Measurements from ENCODE around the gene BBS7.

The BBS7 gene

DNA sequence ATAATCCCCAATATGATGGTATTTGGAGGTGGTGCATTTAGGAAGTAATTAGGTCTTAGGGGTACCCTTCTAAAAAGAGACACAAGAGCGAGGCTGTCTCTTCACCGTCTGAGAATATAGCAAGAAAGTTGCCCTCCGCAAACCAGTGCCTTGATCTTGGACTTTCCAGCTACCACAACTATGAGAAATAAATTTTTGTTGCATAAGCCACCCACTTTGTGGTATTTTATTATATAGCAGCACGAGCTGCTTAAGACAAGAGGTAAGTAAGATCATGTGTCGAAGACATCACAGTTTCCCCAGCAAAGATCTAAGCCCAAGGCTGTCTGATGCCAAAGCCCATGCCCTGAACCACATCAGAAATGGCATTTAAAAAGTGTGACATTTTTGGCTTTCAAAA is 78.8 kb downstream of the BBS7 start:
- no peak for DNase-seq

DNA sequence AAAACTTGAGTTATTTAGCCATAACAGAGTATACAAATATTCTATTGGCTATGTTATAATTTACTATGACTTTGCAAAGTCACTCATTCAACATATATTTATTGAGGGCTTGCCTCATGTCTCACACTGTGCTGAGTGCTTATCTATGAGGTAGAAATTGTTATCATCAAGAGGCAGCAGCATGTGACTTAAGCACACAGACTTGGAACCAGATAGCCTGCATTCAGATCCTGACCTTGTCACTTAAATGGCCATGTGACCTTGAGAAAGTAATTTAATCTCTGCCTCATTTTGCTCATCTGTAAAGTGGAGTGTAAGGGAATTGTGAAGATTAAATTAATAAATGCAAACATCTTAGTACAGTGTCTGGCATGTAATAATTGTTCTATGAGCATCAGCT is 79.3 kb downstream of the BBS7 start:
- no peak for DNase-seq

DNA sequence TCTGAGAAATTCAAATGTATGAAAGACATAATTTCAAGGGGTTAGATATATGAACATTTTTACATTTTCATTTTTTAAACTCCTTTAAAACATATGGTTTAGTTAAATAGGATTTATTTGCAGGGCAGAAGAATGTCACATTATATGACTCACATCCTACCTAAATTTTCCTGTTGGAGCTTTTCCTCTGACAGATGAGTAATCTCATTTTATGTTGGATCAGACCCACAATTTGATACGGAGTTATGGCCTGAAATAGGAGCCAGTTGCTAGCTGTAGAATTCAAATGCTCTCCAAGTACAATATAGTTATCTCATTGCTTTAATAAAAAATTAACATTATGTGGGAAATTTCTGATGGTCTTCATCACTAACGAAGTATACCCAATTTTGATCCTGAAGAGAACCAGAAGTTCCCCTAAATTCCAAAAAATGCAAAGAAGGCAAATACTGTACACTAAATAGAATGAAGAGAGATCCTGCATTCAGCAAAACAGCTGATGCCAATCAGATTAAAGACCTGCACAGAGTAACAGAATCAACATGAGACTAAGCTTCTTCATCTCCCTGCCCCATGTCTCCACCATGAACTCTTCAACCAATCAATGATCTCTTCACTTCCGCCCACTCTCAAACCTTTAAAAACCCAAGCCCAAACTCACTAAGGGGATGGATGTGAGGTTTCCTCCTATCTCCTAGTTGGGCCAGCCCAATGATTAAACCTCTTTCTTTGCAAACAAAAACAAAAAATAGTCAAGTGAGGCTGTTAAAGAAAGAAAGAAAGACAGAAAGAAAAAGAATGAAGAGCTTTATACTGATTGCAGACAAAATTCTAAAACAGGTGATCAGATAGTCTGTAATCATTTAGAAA is 80.1 kb downstream of the BBS7 start:
- DNase-seq, result no peak

DNA sequence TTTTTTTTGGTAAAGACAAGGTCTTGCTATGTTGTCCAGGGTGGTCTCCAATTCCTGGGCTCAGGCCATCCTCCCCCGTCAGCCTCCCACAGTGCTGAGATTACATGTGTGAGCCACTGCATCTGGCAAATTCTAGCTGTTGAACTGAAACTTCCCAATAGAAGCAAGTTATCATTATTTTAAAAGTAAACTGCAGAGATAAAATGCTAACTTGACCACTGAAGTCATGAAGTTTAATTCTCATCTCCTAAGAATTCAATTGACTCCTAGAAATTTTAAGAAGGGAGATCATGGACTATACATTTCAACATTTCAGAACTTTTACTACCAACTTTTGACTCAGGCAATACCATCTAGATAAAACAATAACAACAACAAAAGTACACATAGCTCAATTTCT is 80.8 kb downstream of the BBS7 start:
- no peak for DNase-seq

DNA sequence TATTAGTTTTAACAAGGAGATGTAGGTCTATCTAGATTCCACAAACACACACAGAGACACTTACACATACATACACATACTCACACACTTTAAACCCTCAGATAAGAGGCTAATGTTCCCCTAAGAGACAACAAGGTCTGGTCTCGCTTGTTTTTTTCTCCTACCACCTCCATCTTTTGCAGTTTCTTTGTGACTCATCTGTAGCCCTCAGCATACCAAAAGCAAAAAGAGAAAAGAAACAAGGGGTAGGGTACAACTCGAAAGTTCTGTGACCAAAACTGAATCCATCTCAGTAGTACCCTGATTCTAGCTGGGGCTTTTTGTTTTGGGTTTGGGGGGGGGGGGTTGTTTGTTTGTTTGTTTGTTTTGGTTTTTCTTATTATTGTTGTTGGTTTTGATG is 81.4 kb downstream of the BBS7 start:
- no peak for DNase-seq

DNA sequence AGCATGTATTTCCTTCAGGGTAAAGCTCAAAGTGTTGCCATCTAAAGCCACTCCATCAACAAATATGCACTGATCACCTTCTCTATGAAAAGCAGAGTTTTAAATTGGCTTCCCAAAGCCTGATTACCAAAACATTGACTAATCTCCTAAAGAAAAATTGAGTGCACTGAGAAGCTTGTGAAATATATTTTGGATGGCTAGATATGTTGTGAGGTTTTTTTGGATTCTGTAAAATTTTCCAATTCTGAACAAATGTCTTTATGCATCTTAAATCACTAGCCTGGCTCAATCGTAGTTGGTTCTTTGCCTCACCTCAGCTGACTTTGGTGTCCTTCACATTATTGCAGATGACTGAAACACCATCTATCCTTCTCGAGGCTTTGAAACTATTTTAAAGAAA is 84.1 kb downstream of the BBS7 start:
- DNase-seq, result no peak

DNA sequence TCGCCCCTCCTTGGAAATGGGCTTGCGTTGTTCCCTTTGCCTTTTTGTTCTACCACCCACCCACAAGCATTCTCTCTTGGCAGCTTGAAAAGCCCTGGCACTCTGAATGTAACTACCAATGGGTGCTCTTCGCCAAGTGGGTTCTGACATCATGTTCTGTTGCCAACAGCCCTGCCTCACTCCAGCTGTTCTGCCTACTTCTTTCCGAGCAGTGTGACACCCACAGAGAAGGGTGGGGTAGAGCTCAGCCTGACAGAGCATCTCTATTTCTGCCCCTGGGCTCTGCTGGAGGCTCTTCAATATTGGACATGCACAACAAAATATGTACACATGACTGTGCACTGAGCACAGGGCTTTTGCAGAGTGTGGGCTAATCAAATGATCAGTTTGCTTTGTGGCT is 84.8 kb downstream of the BBS7 start:
- DNase-seq, result no peak

DNA sequence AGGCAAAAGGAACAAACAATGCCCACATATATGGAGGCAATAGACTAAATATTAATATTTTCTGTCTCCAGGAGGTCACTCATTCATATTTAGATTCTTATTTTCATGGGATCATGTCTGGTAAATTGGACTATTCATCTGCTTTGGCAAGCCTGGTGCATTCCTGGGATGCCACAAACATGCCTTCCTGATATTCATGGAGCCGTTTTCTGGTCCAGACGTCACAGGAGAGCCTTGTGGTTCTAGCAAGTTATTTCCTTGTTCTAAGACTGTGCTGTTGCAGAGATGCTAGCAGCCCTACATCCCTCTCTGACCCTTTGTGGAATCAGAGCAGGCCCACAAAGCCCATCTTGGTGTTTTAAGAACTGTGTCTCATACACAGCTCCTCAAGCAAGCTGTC is 85.3 kb downstream of the BBS7 start:
- DNase-seq, result no peak

DNA sequence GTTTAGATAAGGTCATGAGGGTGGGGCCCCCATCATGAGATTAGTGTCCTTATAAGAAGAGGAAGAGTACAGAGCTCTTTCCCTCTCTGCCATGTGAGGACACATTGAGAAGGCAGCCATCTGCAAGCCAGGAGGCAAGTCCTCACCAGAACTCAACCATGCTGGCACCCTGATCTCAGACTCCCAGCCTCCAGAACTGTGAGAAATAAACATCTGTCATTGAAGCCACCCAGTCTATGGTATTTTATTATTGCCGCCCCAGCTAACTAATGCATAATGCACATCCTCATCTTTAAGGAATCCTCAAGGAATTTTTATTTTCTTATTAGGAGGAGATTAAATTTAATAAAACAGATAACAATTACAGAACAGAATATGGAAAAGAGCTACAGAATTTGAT is 85.9 kb downstream of the BBS7 start:
- DNase-seq, result no peak

DNA sequence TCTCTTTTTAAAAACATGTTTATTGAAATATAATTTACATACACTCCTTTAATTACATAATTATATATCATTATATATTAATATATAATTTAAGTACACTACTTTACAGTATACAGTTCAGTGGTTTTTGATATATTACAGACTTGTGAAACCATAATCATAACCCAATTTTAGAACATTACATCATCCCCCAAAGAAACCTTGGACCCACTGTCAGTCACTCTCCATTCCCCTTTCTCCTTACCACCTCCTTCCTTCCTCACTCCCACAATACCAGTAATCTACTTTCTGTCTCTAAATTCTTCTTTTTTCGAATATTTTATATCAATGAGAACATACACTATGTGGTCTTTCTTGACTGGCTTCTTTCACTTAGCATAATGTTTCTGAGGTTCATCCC is 87.1 kb downstream of the BBS7 start:
- DNase-seq, result peak in 1 of 2 donors; percentile 28

DNA sequence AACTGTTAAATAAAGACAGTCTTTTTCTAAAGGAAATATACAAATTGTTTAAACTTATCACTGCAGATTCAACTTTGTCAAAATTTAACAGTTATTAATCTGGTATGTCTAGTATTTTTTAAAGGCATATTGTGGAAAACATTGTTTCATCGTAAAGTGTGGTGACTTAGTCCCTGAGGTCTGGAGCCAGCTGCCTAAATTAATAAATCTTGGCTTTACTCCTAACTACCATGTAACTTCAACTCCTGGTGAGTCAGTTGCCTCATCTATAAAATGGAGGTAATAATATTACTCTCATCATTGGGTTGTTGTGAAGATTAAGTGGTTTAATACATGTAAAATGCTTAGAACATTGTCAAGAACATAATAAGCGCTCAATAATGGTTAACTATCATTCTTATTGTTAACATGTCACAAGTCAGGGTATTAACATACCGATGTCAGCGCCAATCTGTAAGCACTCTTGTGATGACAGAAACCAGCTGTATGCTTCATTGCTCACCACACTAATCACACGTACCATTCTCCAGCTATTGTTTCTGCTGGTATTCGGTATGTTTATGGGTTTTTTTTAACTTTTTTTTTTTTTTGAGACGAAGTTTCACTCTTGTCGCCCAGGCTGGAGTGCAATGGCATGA is 91.2 kb downstream of the BBS7 start:
- DNase-seq, result no peak

DNA sequence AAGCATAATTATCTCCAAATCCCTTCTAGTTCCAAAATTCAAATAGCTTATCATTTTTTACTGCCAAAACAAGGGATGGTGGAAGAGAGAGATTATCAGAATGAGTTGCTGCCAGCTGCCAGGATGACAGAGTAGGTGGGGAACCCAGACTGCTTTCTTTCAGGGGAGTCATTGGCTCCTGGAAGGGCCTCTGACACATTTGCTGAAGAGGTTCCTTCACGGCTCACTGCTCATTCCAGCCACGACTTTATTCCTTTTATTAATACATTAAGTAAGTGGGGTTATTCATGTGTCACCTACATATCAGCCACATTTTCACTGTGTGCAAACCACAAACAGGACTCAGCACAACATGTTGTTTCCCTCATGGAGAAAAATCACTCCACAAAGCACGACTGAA is 92.6 kb downstream of the BBS7 start:
- DNase-seq, result no peak

DNA sequence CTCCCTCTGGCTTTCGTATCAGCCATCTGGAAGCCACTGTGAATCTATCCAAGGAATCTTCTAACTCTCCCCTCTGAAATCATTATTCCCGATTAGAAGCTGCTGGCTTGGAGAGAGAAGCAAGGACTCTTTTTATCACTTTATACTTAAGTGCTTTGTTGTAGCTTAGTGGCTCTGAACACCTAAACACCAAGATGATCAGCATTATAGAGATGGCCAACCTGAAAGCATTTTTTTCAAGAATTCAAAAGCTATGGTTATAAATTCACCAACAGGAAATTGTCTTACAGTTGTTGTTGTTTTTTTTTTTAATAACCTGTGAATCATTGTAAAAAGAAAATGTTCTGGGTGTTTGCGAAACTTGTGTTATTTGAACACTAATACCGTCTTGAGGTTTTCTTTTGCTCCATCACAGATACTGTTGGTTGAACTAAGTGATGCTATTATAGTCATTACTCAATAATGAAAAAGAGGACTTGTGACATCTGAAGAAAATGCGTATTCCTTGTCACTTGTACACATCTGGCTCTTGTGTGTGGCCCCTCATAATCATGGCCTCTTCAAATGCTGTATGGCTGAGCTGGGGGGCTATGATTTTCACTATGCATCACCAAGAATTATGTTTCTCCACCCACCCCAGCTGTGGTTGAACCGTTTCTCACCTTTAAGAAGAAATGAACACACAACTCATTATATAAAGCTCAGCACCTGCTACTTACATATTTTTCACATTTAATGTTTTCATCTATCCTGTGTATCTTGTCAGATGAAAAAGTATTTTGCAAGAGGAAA is 93.5 kb downstream of the BBS7 start:
- DNase-seq, result no peak
